Sigmoid colon (tissue), 7 donors: ENCODE results near the gene TRPM2. TPM values are rescaled to one million over a fixed set of nuclear protein-coding genes. Genes with fewer than 3 reads are reported as not detected.

Source experiments
- DNase-seq: peaks from one replicate; pipeline ENCODE4 v3.0.0-alpha.2; 2019
- H3K27ac ChIP-seq, 4 donors: fragments of 200-600 bp; sonication (generic); one replicate each; pipeline ENCODE4 v1.5.1; 2016 to 2019; ENCODE audit warnings: mild to moderate bottlenecking in 1 of 4
- H3K27me3 ChIP-seq, 3 donors: fragments of 200-600 bp; sonication (generic); one replicate each; pipeline ENCODE4 v1.5.1; 2019; ENCODE audit warnings: mild to moderate bottlenecking in 1 of 3
- H3K36me3 ChIP-seq, 4 donors: fragments of 200-600 bp; sonication (generic); one replicate each; pipeline ENCODE4 v1.5.1; 2016 to 2019
- H3K4me1 ChIP-seq, 4 donors: fragments of 200-600 bp; sonication (generic); one replicate each; pipeline ENCODE4 v1.5.1; 2017 to 2019
- H3K4me3 ChIP-seq, 4 donors: fragments of 200-600 bp; sonication (generic); one replicate each; pipeline ENCODE4 v1.5.1; 2017 to 2019; ENCODE audit warnings: mild to moderate bottlenecking in 2 of 4, moderate library complexity in 1 of 4
- H3K9me3 ChIP-seq, 4 donors: fragments of 200-600 bp in 3 of 4; sonication (generic) in 3 of 4; one replicate each; pipeline versions ENCODE4 v1.5.1 to v1.6.1; 2013 to 2019
- EP300 ChIP-seq, 4 donors: sonication (generic); formaldehyde crosslinking; IDR thresholded peaks; one replicate each; pipeline ENCODE4 v1.6.1; 2017; ENCODE audit warnings: antibody characterized with exemption in 4 of 4
- POLR2A ChIP-seq, 2 donors: fragments of 450-650 bp; IDR thresholded peaks; one replicate each; pipeline ENCODE4 v1.6.1; 2016; ENCODE audit warnings: antibody characterized with exemption in 2 of 2, mild to moderate bottlenecking in 2 of 2, moderate library complexity in 2 of 2
- POLR2AphosphoS5 ChIP-seq, 4 donors: sonication (generic); formaldehyde crosslinking; IDR thresholded peaks; one replicate each; pipeline ENCODE4 v1.6.1; 2017; ENCODE audit warnings: antibody characterized with exemption in 4 of 4
- WGBS, 2 donors: extraction: QIAGEN DNeasy Blood & Tissue Kit; methylation state at CpG; one replicate each; pipeline ENCODE4 v1.1.7; 2013; 5-methylcytosine and 5-hydroxymethylcytosine counted together
- intact Hi-C: fragments of 100-400 bp; cut with DNase I; formaldehyde crosslinking; loops from one replicate; pipeline ENCODE4 v1.15.1; 2023
- polyA plus RNA-seq, 3 donors: library from polyadenylated mRNA; stranded (reverse); fragments of 200-250 nt; gene quantifications; one replicate each; pipeline ENCODE4 v1.2.3, GENCODE V29; 2013
- total RNA-seq, 4 donors: library from RNA; depleted of rRNA; stranded (reverse); fragments of >200 nt; gene quantifications; one replicate each; pipeline ENCODE4 v1.1.0, GENCODE V29; 2016
- TF ChIP-seq, protein P1 (sequence below), 4 experiments: fragments of 450-650 bp in 3 of 4; fragments of 200-600 bp in 1 of 4; IDR thresholded peaks; one replicate each; pipeline ENCODE4 v1.5.1; 2016 to 2019; ENCODE audit warnings: antibody characterized with exemption in 4 of 4, mild to moderate bottlenecking in 3 of 4, moderate library complexity in 2 of 4
- donor health status: healthy with polysubstance abuse.
- donor health status: Bipolar disorder and iron deficiency.
- donor health status: healthy.

The TRPM2 gene
- total and polyA plus RNA-seq, 7 donors, result 1.6 to 4.9 (median 3.4) TPM

- Histone ChIP-seq H3K4me1 (peaks cover 0 to 16% (median 6%) of the 10 kb centered on the region in 4 donors), H3K9me3 (peaks cover 0 to 2% (median 0%) of the 10 kb centered on the region in 4 donors), H3K36me3 (no peaks in the 10 kb centered on the region), H3K27me3 (no peaks in the 10 kb centered on the region), H3K27ac (no peak overlapping the region), H3K4me3 (no peak overlapping the region)
- WGBS, 2 donors, result 81 to 88% methylated on average over 14 of the region's 14 CpGs
- no peak for DNase-seq
- intact Hi-C loops, result loop anchor here (10.0 kb wide), 1 partner anchor 436 kb away; the partner anchor contains the start of gene TRAPPC10
- no peak for TF ChIP-seq POLR2AphosphoS5 (IDR thresholded peaks at IDR 0.05)
- TF ChIP-seq POLR2A (IDR thresholded peaks at IDR 0.05), result no peak
- TF ChIP-seq, protein P1, sequence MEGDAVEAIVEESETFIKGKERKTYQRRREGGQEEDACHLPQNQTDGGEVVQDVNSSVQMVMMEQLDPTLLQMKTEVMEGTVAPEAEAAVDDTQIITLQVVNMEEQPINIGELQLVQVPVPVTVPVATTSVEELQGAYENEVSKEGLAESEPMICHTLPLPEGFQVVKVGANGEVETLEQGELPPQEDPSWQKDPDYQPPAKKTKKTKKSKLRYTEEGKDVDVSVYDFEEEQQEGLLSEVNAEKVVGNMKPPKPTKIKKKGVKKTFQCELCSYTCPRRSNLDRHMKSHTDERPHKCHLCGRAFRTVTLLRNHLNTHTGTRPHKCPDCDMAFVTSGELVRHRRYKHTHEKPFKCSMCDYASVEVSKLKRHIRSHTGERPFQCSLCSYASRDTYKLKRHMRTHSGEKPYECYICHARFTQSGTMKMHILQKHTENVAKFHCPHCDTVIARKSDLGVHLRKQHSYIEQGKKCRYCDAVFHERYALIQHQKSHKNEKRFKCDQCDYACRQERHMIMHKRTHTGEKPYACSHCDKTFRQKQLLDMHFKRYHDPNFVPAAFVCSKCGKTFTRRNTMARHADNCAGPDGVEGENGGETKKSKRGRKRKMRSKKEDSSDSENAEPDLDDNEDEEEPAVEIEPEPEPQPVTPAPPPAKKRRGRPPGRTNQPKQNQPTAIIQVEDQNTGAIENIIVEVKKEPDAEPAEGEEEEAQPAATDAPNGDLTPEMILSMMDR (IDR thresholded peaks at IDR 0.05), result no peak
- no peak for TF ChIP-seq EP300 (IDR thresholded peaks at IDR 0.05)
Observed at GRCh38 chr21:44450999-44451398, 97.6 kb downstream of the TRPM2 start.

GRCh38 chr21:44453120-44453519 is 99.7 kb downstream of the TRPM2 start:
- no peak for DNase-seq
- Histone ChIP-seq H3K27me3 (no peaks in the 10 kb centered on the region), H3K4me3 (no peak overlapping the region), H3K9me3 (peaks cover 0 to 2% (median 0%) of the 10 kb centered on the region in 4 donors), H3K4me1 (peaks cover 0 to 34% (median 16%) of the 10 kb centered on the region in 4 donors), H3K27ac (no peak overlapping the region), H3K36me3 (peaks cover 0 to 11% (median 0%) of the 10 kb centered on the region in 4 donors)
- TF ChIP-seq, protein P1 (IDR thresholded peaks at IDR 0.05), result no peak
- TF ChIP-seq POLR2A (IDR thresholded peaks at IDR 0.05) (no peak), EP300 (IDR thresholded peaks at IDR 0.05) (no peak), POLR2AphosphoS5 (IDR thresholded peaks at IDR 0.05) (no peak)
- intact Hi-C loops, result loop anchor here (10.0 kb wide), 1 partner anchor 438 kb away; the partner anchor contains the start of gene TRAPPC10
- 91 to 95% methylated on average over 3 of the region's 3 CpGs for WGBS, 2 donors

GRCh38 chr21:44454058-44454457 is 100.6 kb downstream of the TRPM2 start:
- DNase-seq, result no peak
- Histone ChIP-seq H3K4me3 (no peak overlapping the region), H3K27ac (no peak overlapping the region), H3K9me3 (peaks cover 0 to 2% (median 0%) of the 10 kb centered on the region in 4 donors), H3K4me1 (peaks cover 0 to 32% (median 16%) of the 10 kb centered on the region in 4 donors), H3K36me3 (peaks cover 0 to 11% (median 0%) of the 10 kb centered on the region in 4 donors), H3K27me3 (no peaks in the 10 kb centered on the region)
- intact Hi-C loops, result loop anchor here (2.0 to 10.0 kb wide), 4 partner anchors 15 to 439 kb away; partner anchors contain the start of genes CFAP410 and TRAPPC10
- TF ChIP-seq POLR2AphosphoS5 (IDR thresholded peaks at IDR 0.05) (no peak), EP300 (IDR thresholded peaks at IDR 0.05) (no peak), POLR2A (IDR thresholded peaks at IDR 0.05) (no peak)
- TF ChIP-seq, protein P1 (IDR thresholded peaks at IDR 0.05), result no peak
- WGBS, 2 donors, result 88 to 90% methylated on average over 5 of the region's 5 CpGs

GRCh38 chr21:44454747-44455523 is 101.5 kb downstream of the TRPM2 start, which contains the start of gene LRRC3:
Gene LRRC3, plus strand, starts transcription at chr21:44455510. Its CDS starts 1,135 bp downstream, at chr21:44456645.
- H3K4me3 ChIP-seq, result peak within 1 kb of the TSS; percentile 63 to 94 (median 86)
- peak within 1 kb of the TSS; percentile 69 to 86 (median 74) for H3K27ac ChIP-seq
- peaks cover 0 to 11% (median 0%) of the 10 kb centered on the region in 4 donors for H3K36me3 ChIP-seq
- H3K27me3 ChIP-seq, result no peaks in the 10 kb centered on the region
- 7 to 10% methylated on average over 45 of the region's 45 CpGs for WGBS, 2 donors
- peak; percentile 95 for DNase-seq
- H3K4me1 ChIP-seq, result peaks cover 0 to 30% (median 16%) of the 10 kb centered on the region in 4 donors
- peaks cover 0 to 2% (median 0%) of the 10 kb centered on the region in 4 donors for H3K9me3 ChIP-seq
- intact Hi-C loops, result loop anchor here (2.0 to 10.0 kb wide), 4 partner anchors 16 to 440 kb away; partner anchors contain the start of genes CFAP410 and TRAPPC10
- TF ChIP-seq POLR2AphosphoS5 (IDR thresholded peaks at IDR 0.05), result no peak
- no peak for TF ChIP-seq POLR2A (IDR thresholded peaks at IDR 0.05)
- TF ChIP-seq EP300 (IDR thresholded peaks at IDR 0.05), result no peak
- TF ChIP-seq, protein P1 (IDR thresholded peaks at IDR 0.05), result no peak
